Cardiac muscle cell (in vitro differentiated cells and primary cell): ENCODE results near the gene MYLK. TPM values are rescaled to one million over a fixed set of nuclear protein-coding genes. Genes with fewer than 3 reads are reported as not detected.

Experiments
- DNase-seq, 2 donors: peaks; one replicate each; pipeline versions ENCODE4 v3.0.0 to v3.0.0-alpha.2; 2010 to 2017; ENCODE audit warnings: low read depth in 1 of 2, low spot score in 1 of 2
- H3K27ac ChIP-seq: fragments of 200-600 bp; sonication (generic); 2 replicates; pipeline ENCODE4 v1.5.1; 2016
- H3K27me3 ChIP-seq: fragments of 200-600 bp; sonication (generic); 2 replicates; pipeline ENCODE4 v1.6.0; 2016; ENCODE audit warnings: control low read depth
- H3K36me3 ChIP-seq: fragments of 200-600 bp; sonication (generic); 2 replicates; pipeline ENCODE4 v1.5.1; 2016; ENCODE audit warnings: control low read depth
- H3K4me1 ChIP-seq: fragments of 200-600 bp; sonication (generic); 2 replicates; pipeline ENCODE4 v1.8.1; 2017; ENCODE audit warnings: low read depth, mild to moderate bottlenecking, mixed run types
- H3K4me3 ChIP-seq: fragments of 200-600 bp; sonication (generic); 2 replicates; pipeline ENCODE4 v1.5.1; 2016; ENCODE audit warnings: mild to moderate bottlenecking
- H3K9me3 ChIP-seq: fragments of 200-600 bp; sonication (generic); 2 replicates; pipeline ENCODE4 v1.5.1; 2017; ENCODE audit warnings: low read depth, mild to moderate bottlenecking, control low read depth
- polyA plus RNA-seq: library from polyadenylated mRNA; unstranded; fragments of >200 nt; fragmentation: Nextera tagmentation; extraction: Ambion mirVana; gene quantifications from 2 replicates; pipeline ENCODE4 v1.2.1, GENCODE V29; 2016
- total RNA-seq: library from RNA; depleted of rRNA; stranded (reverse); fragments of >200 nt; gene quantifications from 2 replicates; pipeline ENCODE4 v1.2.3, GENCODE V29; 2016
- TF ChIP-seq, protein P1 (sequence below): IDR thresholded peaks from 2 replicates; pipeline ENCODE4 v1.5.1; 2012; ENCODE audit warnings: low read depth, mild to moderate bottlenecking, low read length

MYLK gene
- total and polyA plus RNA-seq, 2 experiments from 2014 or later = 2.0 to 5.8 TPM

DNA sequence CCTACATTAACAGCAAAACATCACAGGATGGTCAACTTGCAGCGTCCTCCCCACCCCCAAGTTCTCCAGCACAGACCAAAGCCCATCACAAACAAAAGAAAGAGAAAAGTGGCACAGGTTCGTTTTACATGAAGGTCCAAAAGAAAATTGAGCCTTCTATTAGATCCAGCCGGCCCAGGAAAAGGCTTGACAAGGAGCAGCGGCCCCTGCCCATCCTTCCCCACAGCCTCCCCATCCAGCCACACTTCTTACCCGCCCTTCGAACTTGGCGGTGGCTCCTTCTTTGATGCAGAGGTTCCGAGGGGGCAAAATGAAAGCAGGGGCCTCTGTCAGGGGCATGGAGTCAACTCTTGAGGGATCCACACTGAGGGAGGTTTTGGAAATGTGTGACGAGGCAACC lies 90.7 kb downstream of the MYLK start:
- Histone ChIP-seq H3K36me3 (no peaks in the 10 kb centered on the region), H3K27ac (no peak overlapping the region)
- TF ChIP-seq, protein P1, sequence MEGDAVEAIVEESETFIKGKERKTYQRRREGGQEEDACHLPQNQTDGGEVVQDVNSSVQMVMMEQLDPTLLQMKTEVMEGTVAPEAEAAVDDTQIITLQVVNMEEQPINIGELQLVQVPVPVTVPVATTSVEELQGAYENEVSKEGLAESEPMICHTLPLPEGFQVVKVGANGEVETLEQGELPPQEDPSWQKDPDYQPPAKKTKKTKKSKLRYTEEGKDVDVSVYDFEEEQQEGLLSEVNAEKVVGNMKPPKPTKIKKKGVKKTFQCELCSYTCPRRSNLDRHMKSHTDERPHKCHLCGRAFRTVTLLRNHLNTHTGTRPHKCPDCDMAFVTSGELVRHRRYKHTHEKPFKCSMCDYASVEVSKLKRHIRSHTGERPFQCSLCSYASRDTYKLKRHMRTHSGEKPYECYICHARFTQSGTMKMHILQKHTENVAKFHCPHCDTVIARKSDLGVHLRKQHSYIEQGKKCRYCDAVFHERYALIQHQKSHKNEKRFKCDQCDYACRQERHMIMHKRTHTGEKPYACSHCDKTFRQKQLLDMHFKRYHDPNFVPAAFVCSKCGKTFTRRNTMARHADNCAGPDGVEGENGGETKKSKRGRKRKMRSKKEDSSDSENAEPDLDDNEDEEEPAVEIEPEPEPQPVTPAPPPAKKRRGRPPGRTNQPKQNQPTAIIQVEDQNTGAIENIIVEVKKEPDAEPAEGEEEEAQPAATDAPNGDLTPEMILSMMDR = no peak

DNA sequence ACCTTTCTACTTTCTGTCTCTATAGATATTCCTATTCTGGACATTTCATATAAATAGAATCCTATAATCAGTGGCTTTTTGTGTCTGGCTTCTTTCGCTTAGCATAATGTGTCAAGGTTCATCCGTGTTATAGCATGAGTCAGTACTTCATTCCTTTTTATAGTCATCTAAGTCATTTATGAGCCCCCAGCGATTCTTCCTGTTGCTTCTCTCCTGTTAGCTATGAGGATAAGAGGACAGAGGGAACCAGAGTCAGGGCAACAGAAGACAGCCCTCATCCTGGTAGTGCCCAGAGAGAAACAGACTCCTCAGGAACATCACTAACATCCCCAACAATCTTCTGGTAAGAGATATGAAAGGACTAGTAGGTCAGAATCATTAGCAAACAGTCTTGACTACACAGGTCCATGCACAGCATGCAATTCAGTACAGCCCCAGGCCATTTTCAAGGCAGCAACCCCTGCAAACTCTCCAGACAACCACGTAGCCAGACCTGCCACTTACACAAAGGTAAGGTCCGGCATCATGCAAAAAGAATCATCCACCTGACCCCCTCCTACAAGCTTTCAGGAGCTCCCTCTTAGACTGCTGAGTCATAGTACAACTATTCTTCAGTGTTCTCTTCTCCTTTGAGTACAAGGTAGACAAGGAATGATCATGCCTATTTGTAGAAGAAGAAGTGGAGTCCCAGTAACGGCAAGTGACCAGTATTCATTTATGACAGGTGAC lies 91.5 kb downstream of the MYLK start:
- peaks cover 4% of the 10 kb centered on the region for H3K27me3 ChIP-seq
- DNase-seq = no peak
- TF ChIP-seq, protein P1 = no peak
- no peaks in the 10 kb centered on the region for H3K36me3 ChIP-seq
- no peak overlapping the region for H3K27ac ChIP-seq
- H3K4me1 ChIP-seq = peaks cover 4% of the 10 kb centered on the region
- no peaks in the 10 kb centered on the region for H3K9me3 ChIP-seq
- no peak overlapping the region for H3K4me3 ChIP-seq

More for the DNA sequence above, 90.7 kb downstream of the MYLK start:
- no peak for DNase-seq
- peaks cover 4% of the 10 kb centered on the region for H3K27me3 ChIP-seq
- no peaks in the 10 kb centered on the region for H3K9me3 ChIP-seq
- peaks cover 4% of the 10 kb centered on the region for H3K4me1 ChIP-seq
- H3K4me3 ChIP-seq = no peak overlapping the region

DNA sequence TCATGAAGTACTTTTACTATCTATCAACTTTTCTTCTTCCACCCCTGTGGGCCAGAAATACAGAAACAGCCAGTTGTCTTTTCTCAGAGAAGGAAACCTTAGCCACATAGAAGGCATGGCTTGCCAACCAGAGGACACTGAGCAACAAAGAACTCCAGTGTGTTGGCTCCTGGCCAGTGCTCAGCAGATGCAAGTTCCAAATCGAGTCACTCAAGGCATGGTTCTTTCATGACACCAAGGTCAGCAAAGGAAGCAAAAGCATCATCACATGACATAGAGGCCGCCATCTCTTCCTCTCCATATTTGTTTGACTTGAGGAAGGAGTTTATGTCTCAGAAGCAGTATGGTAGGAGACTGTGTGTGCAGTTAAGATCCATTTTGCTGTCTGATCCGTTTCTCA lies 92.2 kb downstream of the MYLK start:
- peaks cover 4% of the 10 kb centered on the region for H3K27me3 ChIP-seq
- peaks cover 4% of the 10 kb centered on the region for H3K4me1 ChIP-seq
- no peak overlapping the region for H3K4me3 ChIP-seq
- DNase-seq = peak in 1 of 2 donors; percentile 46
- TF ChIP-seq, protein P1 = no peak
- no peaks in the 10 kb centered on the region for H3K9me3 ChIP-seq
- no peaks in the 10 kb centered on the region for H3K36me3 ChIP-seq
- no peak overlapping the region for H3K27ac ChIP-seq

DNA sequence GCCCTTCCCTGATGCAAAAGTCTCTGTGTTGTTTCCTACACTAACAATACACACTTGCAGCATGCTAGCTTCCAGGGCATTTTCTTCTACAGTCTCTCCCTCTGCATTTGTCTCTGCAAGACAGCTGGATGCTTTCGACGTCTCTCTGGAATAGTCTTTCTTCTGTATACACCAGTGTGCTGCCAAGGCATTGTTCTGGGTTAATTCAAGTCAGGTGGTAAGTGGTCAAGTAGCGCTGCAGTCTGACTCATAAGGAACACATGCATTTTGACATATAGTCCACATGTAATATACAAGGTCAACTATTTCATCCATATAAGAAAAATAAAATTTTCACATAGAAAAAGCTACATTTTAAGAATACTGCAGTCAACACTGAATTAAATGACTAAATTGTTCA lies 92.7 kb downstream of the MYLK start:
- H3K27ac ChIP-seq = no peak overlapping the region
- peak in 1 of 2 donors; percentile 88 for DNase-seq
- H3K4me1 ChIP-seq = peaks cover 4% of the 10 kb centered on the region
- H3K4me3 ChIP-seq = no peak overlapping the region
- TF ChIP-seq, protein P1 = no peak
- H3K27me3 ChIP-seq = peaks cover 4% of the 10 kb centered on the region
- H3K9me3 ChIP-seq = no peaks in the 10 kb centered on the region
- no peaks in the 10 kb centered on the region for H3K36me3 ChIP-seq

DNA sequence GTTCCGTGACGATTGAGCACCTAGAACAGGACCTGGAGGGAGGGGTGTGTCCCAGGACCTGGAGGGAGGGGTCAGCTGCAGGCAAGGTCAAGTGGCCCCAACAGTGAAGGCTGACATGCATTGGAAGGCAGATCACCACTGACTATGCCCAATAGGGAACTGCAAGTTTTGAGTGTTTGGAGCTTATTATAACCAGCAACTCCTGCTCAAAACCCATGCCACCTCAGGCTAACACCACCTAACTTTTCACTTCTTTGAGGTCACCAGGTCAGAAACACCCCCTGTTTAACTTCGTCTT lies 93.1 kb downstream of the MYLK start:
- no peak for DNase-seq
- Histone ChIP-seq H3K36me3 (no peaks in the 10 kb centered on the region), H3K4me3 (no peak overlapping the region), H3K4me1 (peaks cover 4% of the 10 kb centered on the region), H3K27me3 (peaks cover 4% of the 10 kb centered on the region), H3K9me3 (no peaks in the 10 kb centered on the region), H3K27ac (no peak overlapping the region)
- TF ChIP-seq, protein P1 = no peak
